ENCODE results near the gene PSMB7. TPM values are rescaled to one million over a fixed set of nuclear protein-coding genes. Genes with fewer than 3 reads are reported as not detected.

The PSMB7 gene
- total and polyA plus RNA-seq, 2 of the 4 experiments (the other 2 are of a cell fraction): 340 to 430 TPM

- TF ChIP-seq RCOR1 (IDR thresholded peaks at IDR 0.05; ENCODE audit: insufficient replicate concordance, low read length): no peak
Measured at GRCh38 chr9:124392871-124393460, 22.3 kb downstream of the PSMB7 start (continued).

- Histone ChIP-seq H4K5ac (ENCODE audit: low read depth, low read length) (peak overlapping the region; percentile 16), H3K56ac (ENCODE audit: extremely low read depth, insufficient read depth, low read length) (peak overlapping the region; percentile 9; the same call in 1 of the 2 replicates), H4K91ac (ENCODE audit: insufficient read depth, low read depth, low read length) (peak overlapping the region; percentile 89), H3K23ac (ENCODE audit: low read depth, low read length) (peak overlapping the region; percentile 67), H3K9me3 (ENCODE audit: control insufficient read depth, insufficient read depth, low read length) (no peaks in the 10 kb centered on the region), H2BK120ac (ENCODE audit: low read depth, low read length) (peak overlapping the region; percentile 81), H3K14ac (replicated peaks; ENCODE audit: low read depth, low read length) (peak overlapping the region; percentile 51), H2BK15ac (ENCODE audit: low read depth, low read length) (peak overlapping the region; percentile 51; the same call in 2 of the 3 replicates), H3K4me2 (ENCODE audit: low read depth, low read length) (peak overlapping the region; percentile 18), H3K4me1 (ENCODE audit: control insufficient read depth, insufficient read depth, low read length) (peaks cover 38% of the 10 kb centered on the region), H3K4ac (ENCODE audit: low read depth, low read length) (peak overlapping the region; percentile 88), H3K9me1 (ENCODE audit: insufficient read depth, low read length) (peaks cover 23% of the 10 kb centered on the region), H3K27me3 (ENCODE audit: control insufficient read depth, insufficient read depth, low read length) (no peaks in the 10 kb centered on the region), H3K36me3 (ENCODE audit: control insufficient read depth, insufficient read depth, low read length) (peaks cover 5% of the 10 kb centered on the region), H2AFZ (replicated peaks; ENCODE audit: low read length, poor library complexity) (no peak overlapping the region), H2AK9ac (replicated peaks; ENCODE audit: low read depth, low read length, poor library complexity) (peak overlapping the region; percentile 71), H2AK5ac (ENCODE audit: low read depth, low read length) (peak overlapping the region; percentile 96), H3K9ac (ENCODE audit: low read depth, low read length) (no peak overlapping the region), H3K4me3 (ENCODE audit: insufficient read depth, low read depth, low read length) (no peak overlapping the region), H4K20me1 (ENCODE audit: insufficient read depth, low read length) (peaks cover 66% of the 10 kb centered on the region), H2BK5ac (ENCODE audit: low read depth, low read length, poor library complexity, severe bottlenecking) (peak overlapping the region; percentile 29), H3K18ac (ENCODE audit: low read depth, low read length) (no peak overlapping the region; the same call in 1 of the 2 replicates), H2BK20ac (ENCODE audit: low read depth, low read length) (peak overlapping the region; percentile 78), H4K8ac (ENCODE audit: low read depth in 2 of 2, low read length in 2 of 2) (peak overlapping the region in 1 of 2 experiments; percentile 55; a peak in 2 of 4 replicates), H3K79me1 (ENCODE audit: low read depth in 1 of 2, low read length in 2 of 2) (peaks cover 30 to 90% of the 10 kb centered on the region in 2 experiments), H3K27ac (ENCODE audit: insufficient read depth, low read length) (peak overlapping the region; percentile 22)
- BruUV-seq (replicated peaks): no TSS peak
- CTCF ChIA-PET: interaction anchor here (1.1 to 1.5 kb wide), 5 partner anchors 14 to 144 kb away, joined by 3 to 7 read pairs (median 4); no protein-coding TSS in a partner anchor
- intact Hi-C loops (cut with micrococcal nuclease): loop anchor here (2.0 kb wide), 1 partner anchor 270 kb away; no protein-coding TSS in a partner anchor
- in situ Hi-C loops (cut with MboI; ENCODE audit: low sequenced_read_pairs): no loop called here
- ATAC-seq (ENCODE audit: low read depth) (peak; percentile 9), DNase-seq (no peak)
- TF ChIP-seq CEBPB (IDR thresholded peaks at IDR 0.05; ENCODE audit: low read depth, low read length) (peak; percentile 56), MAZ (IDR thresholded peaks at IDR 0.05; ENCODE audit: borderline replicate concordance, low read depth, low read length) (no peak)
- dilution Hi-C loops (cut with HindIII; ENCODE audit: low sequenced_read_pairs, unreplicated experiment): no loop called here
- whole genome bisulfite sequencing, 2 experiments (ENCODE audit: extremely low coverage in 2 of 2, insufficient read length in 1 of 2): 80% methylated on average over 8 of the region's 12 CpGs; no CpG with 5 or more reads in 1 of the 2 experiments
- POLR2A ChIA-PET (ENCODE audit: unreplicated experiment): no interaction called here
Measured at GRCh38 chr9:124392254-124392870, 22.9 kb downstream of the PSMB7 start.
